Neural cell (in vitro differentiated cells): ENCODE data around the gene MAML2. TPM values are rescaled to one million over a fixed set of nuclear protein-coding genes. Genes with fewer than 3 reads are reported as not detected.
A peak's percentile ranks its signal among the peaks of the same experiment; 100 is the strongest.

Source experiments
- H2AFZ ChIP-seq: fragments of 200-600, 300-800 bp; sonication (generic), shearing (Covaris generic); 2 replicates; pipeline ENCODE4 v1.6.0; 2014; ENCODE audit warnings: low read depth, mild to moderate bottlenecking, antibody characterized with exemption, low read length, moderate library complexity
- H3F3A ChIP-seq: fragments of 200-600 bp; shearing (Covaris generic); 2 replicates; pipeline ENCODE4 v1.6.1; 2016; ENCODE audit warnings: mild to moderate bottlenecking, moderate library complexity, mixed read lengths, antibody characterized with exemption, low read length; ENCODE audit not compliant: insufficient read depth, poor library complexity, severe bottlenecking
- H3K27ac ChIP-seq: fragments of 200-600, 300-800 bp; sonication (generic), shearing (Covaris generic); 2 replicates; pipeline ENCODE4 v1.5.1; 2014; ENCODE audit warnings: mild to moderate bottlenecking, low read length, moderate library complexity
- H3K27me3 ChIP-seq: fragments of 300-800, 200-600 bp; sonication (generic), shearing (Covaris generic); 2 replicates; pipeline ENCODE4 v1.6.0; 2014; ENCODE audit warnings: mild to moderate bottlenecking, low read depth, low read length, moderate library complexity; ENCODE audit not compliant: insufficient read depth
- H3K36me3 ChIP-seq: fragments of 300-800, 200-600 bp; sonication (generic), shearing (Covaris generic); 2 replicates; pipeline ENCODE4 v1.5.1; 2014; ENCODE audit warnings: mild to moderate bottlenecking, antibody characterized with exemption, low read length, moderate library complexity; ENCODE audit not compliant: insufficient read depth
- H3K4me2 ChIP-seq: fragments of 300-800, 200-600 bp; sonication (generic), shearing (Covaris generic); 2 replicates; pipeline ENCODE4 v1.6.0; 2014; ENCODE audit warnings: mild to moderate bottlenecking, low read length
- H3K4me3 ChIP-seq: fragments of 300-800, 200-600 bp; sonication (generic), shearing (Covaris generic); 2 replicates; pipeline ENCODE4 v1.5.1; 2014; ENCODE audit warnings: mild to moderate bottlenecking, low read length, moderate library complexity
- H3K79me2 ChIP-seq: fragments of 200-600 bp; shearing (Covaris generic); replicated peaks from 2 replicates; pipeline ENCODE4 v1.6.0; 2014; ENCODE audit warnings: mild to moderate bottlenecking, low read length, moderate library complexity; ENCODE audit not compliant: insufficient read depth
- H3K9ac ChIP-seq: fragments of 300-800, 200-600 bp; sonication (generic), shearing (Covaris generic); 2 replicates; pipeline ENCODE4 v1.6.1; 2016; ENCODE audit warnings: mild to moderate bottlenecking, low read length, mixed read lengths
- H3K9me2 ChIP-seq: fragments of 200-600 bp; shearing (Covaris generic); 2 replicates; pipeline ENCODE4 v1.6.1; 2016; ENCODE audit warnings: mild to moderate bottlenecking, low read length, mixed read lengths; ENCODE audit not compliant: insufficient read depth
- H3K9me3 ChIP-seq: fragments of 200-600, 300-800 bp; sonication (generic), shearing (Covaris generic); 2 replicates; pipeline ENCODE4 v1.6.1; 2016; ENCODE audit warnings: mild to moderate bottlenecking, mixed run types, low read length, moderate library complexity, mixed read lengths
- H4K20me1 ChIP-seq: fragments of 200-600 bp; shearing (Covaris generic); 2 replicates; pipeline ENCODE4 v1.6.1; 2016; ENCODE audit warnings: mild to moderate bottlenecking, mixed run types; ENCODE audit not compliant: insufficient read depth
- EP300 ChIP-seq: fragments of 450-650 bp; conservative IDR thresholded peaks from 2 replicates; pipeline ENCODE4 v1.6.1; 2014; ENCODE audit warnings: antibody characterized with exemption, mild to moderate bottlenecking, moderate library complexity; ENCODE audit not compliant: poor library complexity, severe bottlenecking
- EZH2 ChIP-seq: fragments of 200-600, 300-800 bp; shearing (Covaris generic), sonication (generic); IDR thresholded peaks from 2 replicates; pipeline ENCODE4 v1.6.1; 2014; ENCODE audit warnings: antibody characterized with exemption, low read length, borderline replicate concordance, mild to moderate bottlenecking; ENCODE audit not compliant: insufficient read depth, poor library complexity, severe bottlenecking
- MXI1 ChIP-seq: fragments of 450-650 bp; conservative IDR thresholded peaks from 2 replicates; pipeline ENCODE4 v1.6.1; 2014; ENCODE audit warnings: antibody characterized with exemption, mild to moderate bottlenecking; ENCODE audit not compliant: poor library complexity, severe bottlenecking
- POLR2AphosphoS5 ChIP-seq: IDR thresholded peaks from 2 replicates; pipeline ENCODE4 v1.6.1; 2012
- RAD21 ChIP-seq: fragments of 450-650 bp; conservative IDR thresholded peaks from 2 replicates; pipeline ENCODE4 v1.6.1; 2014; ENCODE audit warnings: antibody characterized with exemption, mild to moderate bottlenecking, moderate library complexity
- SMC3 ChIP-seq: fragments of 450-650 bp; conservative IDR thresholded peaks from 2 replicates; pipeline ENCODE4 v1.6.1; 2014; ENCODE audit warnings: antibody characterized with exemption, mild to moderate bottlenecking, moderate library complexity; ENCODE audit not compliant: poor library complexity
- TAF1 ChIP-seq: IDR thresholded peaks from 2 replicates; pipeline ENCODE4 v1.6.1; 2012; ENCODE audit warnings: low read depth
- polyA plus RNA-seq: library from polyadenylated mRNA; depleted of rRNA; stranded (reverse); fragments of >200 nt; gene quantifications from 2 replicates; pipeline ENCODE4 v1.2.3, GENCODE V29; 2014
- TF ChIP-seq, protein P1 (sequence below): IDR thresholded peaks from 2 replicates; pipeline ENCODE4 v1.6.1; 2012; ENCODE audit warnings: borderline replicate concordance
- TF ChIP-seq, protein P2 (sequence below): fragments of 450-650 bp; IDR thresholded peaks from 2 replicates; pipeline ENCODE4 v1.5.1; 2014; ENCODE audit warnings: antibody characterized with exemption, mild to moderate bottlenecking, moderate library complexity; ENCODE audit not compliant: poor library complexity, severe bottlenecking

The MAML2 gene
- polyA plus RNA-seq, 1 donor from 2014 or later = 3.6 TPM

DNA sequence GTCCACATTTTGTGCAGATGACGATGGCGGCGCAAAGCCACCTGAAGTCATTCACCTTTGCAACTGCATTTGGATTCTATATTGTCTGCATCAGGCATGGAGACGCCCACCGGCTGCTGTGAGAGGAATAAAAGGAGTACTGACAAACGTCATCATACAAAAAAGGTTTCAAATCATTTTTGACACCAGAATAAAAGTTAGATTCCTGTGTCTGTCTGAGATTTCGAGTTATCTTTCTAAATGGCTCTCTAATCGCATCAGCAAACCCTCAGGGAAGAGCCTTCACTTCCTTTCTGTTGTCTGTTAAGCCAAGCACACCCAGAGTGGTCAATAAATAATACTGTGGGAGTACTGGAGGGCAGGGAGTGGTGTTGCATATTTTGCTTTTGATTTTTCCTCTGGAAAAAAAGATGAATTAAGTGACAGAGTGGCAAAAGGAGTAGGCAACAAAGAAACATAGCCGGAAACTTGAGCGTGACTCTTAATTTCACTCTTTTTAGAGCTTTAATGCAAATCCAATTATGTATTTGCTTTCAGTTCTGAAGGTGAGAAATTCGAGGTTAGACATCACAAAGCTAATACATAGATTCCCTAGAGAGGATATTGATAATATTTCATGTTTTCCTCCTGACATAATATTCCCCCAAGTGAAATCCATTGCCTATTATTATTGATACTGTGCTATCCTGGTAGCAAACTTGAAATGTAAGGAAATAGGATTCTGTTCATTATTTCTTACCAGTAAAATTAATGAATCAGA lies 268.3 kb downstream of the MAML2 start:
- TF ChIP-seq MXI1 = no peak
- Histone ChIP-seq H3K4me2 (no peak overlapping the region), H4K20me1 (no peaks in the 10 kb centered on the region), H2AFZ (no peak overlapping the region), H3K9me2 (no peaks in the 10 kb centered on the region), H3K4me3 (no peak overlapping the region), H3K9me3 (no peaks in the 10 kb centered on the region), H3K27ac (peak overlapping the region; percentile 1), H3K27me3 (no peaks in the 10 kb centered on the region), H3F3A (no peaks in the 10 kb centered on the region), H3K9ac (no peak overlapping the region), H3K79me2 (no peaks in the 10 kb centered on the region), H3K36me3 (no peaks in the 10 kb centered on the region)

DNA sequence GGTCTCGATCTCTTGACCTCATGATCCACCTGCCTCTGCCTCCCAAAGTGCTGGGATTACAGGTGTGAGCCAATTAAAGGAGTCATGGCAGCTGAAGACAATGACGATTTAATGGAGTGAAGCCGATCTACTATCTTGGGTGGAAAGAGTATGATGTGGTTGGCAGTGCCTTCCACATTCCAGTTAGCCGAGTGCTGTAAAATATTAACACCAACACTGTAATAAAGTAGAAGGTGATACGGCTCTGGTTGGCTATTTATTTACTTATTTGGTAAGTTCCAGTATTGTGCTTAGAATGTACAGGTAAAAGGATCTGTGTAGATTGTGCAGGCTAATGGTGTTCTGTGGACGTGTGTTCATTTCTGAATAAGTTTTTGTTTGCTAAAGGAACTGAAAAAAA lies 269.5 kb downstream of the MAML2 start:
- no peaks in the 10 kb centered on the region for H3F3A ChIP-seq
- no peaks in the 10 kb centered on the region for H4K20me1 ChIP-seq
- no peak overlapping the region for H2AFZ ChIP-seq
- no peaks in the 10 kb centered on the region for H3K9me2 ChIP-seq
- H3K27ac ChIP-seq = no peak overlapping the region
- H3K9me3 ChIP-seq = no peaks in the 10 kb centered on the region
- no peak overlapping the region for H3K9ac ChIP-seq
- H3K27me3 ChIP-seq = no peaks in the 10 kb centered on the region
- no peak overlapping the region for H3K4me2 ChIP-seq
- no peaks in the 10 kb centered on the region for H3K79me2 ChIP-seq
- TF ChIP-seq, protein P1, sequence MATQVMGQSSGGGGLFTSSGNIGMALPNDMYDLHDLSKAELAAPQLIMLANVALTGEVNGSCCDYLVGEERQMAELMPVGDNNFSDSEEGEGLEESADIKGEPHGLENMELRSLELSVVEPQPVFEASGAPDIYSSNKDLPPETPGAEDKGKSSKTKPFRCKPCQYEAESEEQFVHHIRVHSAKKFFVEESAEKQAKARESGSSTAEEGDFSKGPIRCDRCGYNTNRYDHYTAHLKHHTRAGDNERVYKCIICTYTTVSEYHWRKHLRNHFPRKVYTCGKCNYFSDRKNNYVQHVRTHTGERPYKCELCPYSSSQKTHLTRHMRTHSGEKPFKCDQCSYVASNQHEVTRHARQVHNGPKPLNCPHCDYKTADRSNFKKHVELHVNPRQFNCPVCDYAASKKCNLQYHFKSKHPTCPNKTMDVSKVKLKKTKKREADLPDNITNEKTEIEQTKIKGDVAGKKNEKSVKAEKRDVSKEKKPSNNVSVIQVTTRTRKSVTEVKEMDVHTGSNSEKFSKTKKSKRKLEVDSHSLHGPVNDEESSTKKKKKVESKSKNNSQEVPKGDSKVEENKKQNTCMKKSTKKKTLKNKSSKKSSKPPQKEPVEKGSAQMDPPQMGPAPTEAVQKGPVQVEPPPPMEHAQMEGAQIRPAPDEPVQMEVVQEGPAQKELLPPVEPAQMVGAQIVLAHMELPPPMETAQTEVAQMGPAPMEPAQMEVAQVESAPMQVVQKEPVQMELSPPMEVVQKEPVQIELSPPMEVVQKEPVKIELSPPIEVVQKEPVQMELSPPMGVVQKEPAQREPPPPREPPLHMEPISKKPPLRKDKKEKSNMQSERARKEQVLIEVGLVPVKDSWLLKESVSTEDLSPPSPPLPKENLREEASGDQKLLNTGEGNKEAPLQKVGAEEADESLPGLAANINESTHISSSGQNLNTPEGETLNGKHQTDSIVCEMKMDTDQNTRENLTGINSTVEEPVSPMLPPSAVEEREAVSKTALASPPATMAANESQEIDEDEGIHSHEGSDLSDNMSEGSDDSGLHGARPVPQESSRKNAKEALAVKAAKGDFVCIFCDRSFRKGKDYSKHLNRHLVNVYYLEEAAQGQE = no peak
- TF ChIP-seq RAD21 (no peak), MXI1 (no peak), POLR2AphosphoS5 (no peak), TAF1 (no peak), EZH2 (no peak), EP300 (no peak), SMC3 (no peak)
- TF ChIP-seq, protein P2, sequence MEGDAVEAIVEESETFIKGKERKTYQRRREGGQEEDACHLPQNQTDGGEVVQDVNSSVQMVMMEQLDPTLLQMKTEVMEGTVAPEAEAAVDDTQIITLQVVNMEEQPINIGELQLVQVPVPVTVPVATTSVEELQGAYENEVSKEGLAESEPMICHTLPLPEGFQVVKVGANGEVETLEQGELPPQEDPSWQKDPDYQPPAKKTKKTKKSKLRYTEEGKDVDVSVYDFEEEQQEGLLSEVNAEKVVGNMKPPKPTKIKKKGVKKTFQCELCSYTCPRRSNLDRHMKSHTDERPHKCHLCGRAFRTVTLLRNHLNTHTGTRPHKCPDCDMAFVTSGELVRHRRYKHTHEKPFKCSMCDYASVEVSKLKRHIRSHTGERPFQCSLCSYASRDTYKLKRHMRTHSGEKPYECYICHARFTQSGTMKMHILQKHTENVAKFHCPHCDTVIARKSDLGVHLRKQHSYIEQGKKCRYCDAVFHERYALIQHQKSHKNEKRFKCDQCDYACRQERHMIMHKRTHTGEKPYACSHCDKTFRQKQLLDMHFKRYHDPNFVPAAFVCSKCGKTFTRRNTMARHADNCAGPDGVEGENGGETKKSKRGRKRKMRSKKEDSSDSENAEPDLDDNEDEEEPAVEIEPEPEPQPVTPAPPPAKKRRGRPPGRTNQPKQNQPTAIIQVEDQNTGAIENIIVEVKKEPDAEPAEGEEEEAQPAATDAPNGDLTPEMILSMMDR = no peak
- H3K4me3 ChIP-seq = no peak overlapping the region
- H3K36me3 ChIP-seq = no peaks in the 10 kb centered on the region
